Hepatocyte (in vitro differentiated cells): ENCODE data around the gene HMGB4. TPM values are rescaled to one million over a fixed set of nuclear protein-coding genes. Genes with fewer than 3 reads are reported as not detected.

ENCODE experiments used
- DNase-seq: peaks from one replicate; pipeline ENCODE4 v3.0.0-alpha.2; 2016; ENCODE audit warnings: low spot score
- H2AFZ ChIP-seq: fragments of 200-600 bp; sonication (generic); 2 replicates; pipeline ENCODE4 v1.6.0; 2016; ENCODE audit warnings: antibody characterized with exemption, mild to moderate bottlenecking
- H3K27ac ChIP-seq: fragments of 200-600 bp; sonication (generic); 2 replicates; pipeline ENCODE4 v1.5.1; 2016; ENCODE audit warnings: mild to moderate bottlenecking
- H3K27me3 ChIP-seq: fragments of 200-600 bp; sonication (generic); 2 replicates; pipeline ENCODE4 v1.6.1; 2016
- H3K36me3 ChIP-seq: fragments of 200-600 bp; sonication (generic); replicated peaks from 2 replicates; pipeline ENCODE4 v1.5.1; 2016; ENCODE audit warnings: low read depth; ENCODE audit not compliant: insufficient read depth
- H3K4me1 ChIP-seq: fragments of 200-600 bp; sonication (generic); 2 replicates; pipeline ENCODE4 v1.5.1; 2016; ENCODE audit warnings: mild to moderate bottlenecking, moderate library complexity; ENCODE audit not compliant: insufficient read depth
- H3K4me2 ChIP-seq: fragments of 200-600 bp; sonication (generic); 2 replicates; pipeline ENCODE4 v1.6.0; 2016
- H3K4me3 ChIP-seq: fragments of 200-600 bp; sonication (generic); 2 replicates; pipeline ENCODE4 v1.5.1; 2016; ENCODE audit warnings: mild to moderate bottlenecking
- H3K79me2 ChIP-seq: fragments of 200-600 bp; sonication (generic); 2 replicates; pipeline ENCODE4 v1.6.0; 2017; ENCODE audit warnings: mild to moderate bottlenecking
- H3K9me2 ChIP-seq: fragments of 200-600 bp; sonication (generic); replicated peaks from 2 replicates; pipeline ENCODE4 v1.6.0; 2017; ENCODE audit warnings: mild to moderate bottlenecking; ENCODE audit not compliant: insufficient read depth
- H3K9me3 ChIP-seq: fragments of 200-600 bp; sonication (generic); 2 replicates; pipeline ENCODE4 v1.5.1; 2016; ENCODE audit warnings: low read depth, mild to moderate bottlenecking
- H4K20me1 ChIP-seq: fragments of 200-600 bp; sonication (generic); 2 replicates; pipeline ENCODE4 v1.6.0; 2016; ENCODE audit warnings: mild to moderate bottlenecking; ENCODE audit not compliant: insufficient read depth, poor library complexity, severe bottlenecking
- EZH2 ChIP-seq: fragments of 200-600 bp; sonication (generic); IDR thresholded peaks from 2 replicates; pipeline ENCODE4 v1.6.1; 2016; ENCODE audit warnings: antibody characterized with exemption, mild to moderate bottlenecking, borderline replicate concordance
- EZH2phosphoT487 ChIP-seq: fragments of 200-600 bp; sonication (generic); IDR thresholded peaks from one replicate; pipeline ENCODE4 v1.6.1; 2018; ENCODE audit warnings: antibody characterized with exemption, mild to moderate bottlenecking, low read depth, moderate library complexity; ENCODE audit not compliant: unreplicated experiment, severe bottlenecking
- WGBS: methylation state at CpG from one replicate; pipeline ENCODE4 v1.1.6; 2016; ENCODE audit warnings: low lambda C conversion rate; ENCODE audit errors: missing lambda C conversion rate; 5-methylcytosine and 5-hydroxymethylcytosine counted together
- polyA plus RNA-seq: library from polyadenylated mRNA; unstranded; fragments of >200 nt; fragmentation: Nextera tagmentation; extraction: Ambion mirVana; gene quantifications from 2 replicates; pipeline ENCODE4 v1.2.1, GENCODE V29; 2016
- total RNA-seq: library from RNA; depleted of rRNA; stranded (reverse); fragments of >200 nt; gene quantifications from 2 replicates; pipeline ENCODE4 v1.2.3, GENCODE V29; 2014
- TF ChIP-seq, protein P1 (sequence below): fragments of 200-600 bp; sonication (generic); IDR thresholded peaks from 2 replicates; pipeline ENCODE4 v1.5.1; 2016; ENCODE audit warnings: antibody characterized with exemption, mild to moderate bottlenecking; ENCODE audit not compliant: poor library complexity

Gene HMGB4
- total and polyA plus RNA-seq, 2 experiments from 2014 or later = not detected

DNA sequence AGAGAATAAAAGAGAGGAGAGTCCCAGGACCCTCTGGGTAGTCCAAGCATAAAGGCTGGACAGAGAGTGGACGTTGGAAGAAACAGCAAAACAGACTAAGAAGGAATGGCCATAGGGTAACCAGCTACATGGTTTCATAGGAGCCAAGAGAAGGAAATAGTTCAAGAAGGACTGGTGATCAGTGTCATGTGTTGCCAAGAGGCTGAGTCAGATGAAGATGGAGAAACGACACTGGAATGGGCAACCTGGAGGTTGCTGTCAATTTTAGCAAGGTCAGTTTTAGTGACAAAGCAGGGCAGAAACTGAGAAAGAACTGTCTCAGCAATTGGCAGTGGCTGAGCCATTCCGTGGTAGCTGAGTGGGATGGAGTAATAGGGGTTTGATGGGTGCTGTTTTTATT is 41.4 kb downstream of the HMGB4 start:
- DNase-seq = no peak
- H2AFZ ChIP-seq = no peak overlapping the region

DNA sequence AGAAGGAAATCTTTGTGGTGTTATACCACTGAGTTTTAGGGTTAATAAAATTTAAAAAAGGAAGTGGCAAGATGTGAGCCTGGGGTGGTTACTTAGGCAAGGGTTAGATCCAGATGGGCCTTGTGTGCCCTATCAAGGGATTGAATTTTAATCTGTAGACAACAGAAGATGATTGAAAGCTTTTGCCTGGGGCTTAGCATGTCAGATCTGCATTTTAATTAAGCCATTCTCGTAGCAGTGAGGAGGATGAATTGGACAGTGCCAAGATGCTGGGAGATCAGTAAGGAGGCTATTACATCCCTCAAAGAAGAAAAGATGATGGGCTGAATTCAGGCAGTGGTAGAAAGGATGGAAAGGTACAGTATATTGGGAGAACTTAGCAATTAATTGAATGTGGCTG is 42.3 kb downstream of the HMGB4 start:
- Histone ChIP-seq H3K4me2 (no peak overlapping the region), H3K27ac (no peak overlapping the region), H3K4me3 (no peak overlapping the region), H4K20me1 (no peaks in the 10 kb centered on the region), H3K9me2 (no peaks in the 10 kb centered on the region), H3K4me1 (peaks cover 7% of the 10 kb centered on the region), H3K9me3 (no peaks in the 10 kb centered on the region), H2AFZ (no peak overlapping the region), H3K27me3 (no peaks in the 10 kb centered on the region), H3K79me2 (no peaks in the 10 kb centered on the region), H3K36me3 (no peaks in the 10 kb centered on the region)
- TF ChIP-seq, protein P1, sequence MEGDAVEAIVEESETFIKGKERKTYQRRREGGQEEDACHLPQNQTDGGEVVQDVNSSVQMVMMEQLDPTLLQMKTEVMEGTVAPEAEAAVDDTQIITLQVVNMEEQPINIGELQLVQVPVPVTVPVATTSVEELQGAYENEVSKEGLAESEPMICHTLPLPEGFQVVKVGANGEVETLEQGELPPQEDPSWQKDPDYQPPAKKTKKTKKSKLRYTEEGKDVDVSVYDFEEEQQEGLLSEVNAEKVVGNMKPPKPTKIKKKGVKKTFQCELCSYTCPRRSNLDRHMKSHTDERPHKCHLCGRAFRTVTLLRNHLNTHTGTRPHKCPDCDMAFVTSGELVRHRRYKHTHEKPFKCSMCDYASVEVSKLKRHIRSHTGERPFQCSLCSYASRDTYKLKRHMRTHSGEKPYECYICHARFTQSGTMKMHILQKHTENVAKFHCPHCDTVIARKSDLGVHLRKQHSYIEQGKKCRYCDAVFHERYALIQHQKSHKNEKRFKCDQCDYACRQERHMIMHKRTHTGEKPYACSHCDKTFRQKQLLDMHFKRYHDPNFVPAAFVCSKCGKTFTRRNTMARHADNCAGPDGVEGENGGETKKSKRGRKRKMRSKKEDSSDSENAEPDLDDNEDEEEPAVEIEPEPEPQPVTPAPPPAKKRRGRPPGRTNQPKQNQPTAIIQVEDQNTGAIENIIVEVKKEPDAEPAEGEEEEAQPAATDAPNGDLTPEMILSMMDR = no peak
- no peak for TF ChIP-seq EZH2phosphoT487
- TF ChIP-seq EZH2 = no peak
- WGBS = 67% methylated on average over 1 of the region's 1 CpG
- DNase-seq = no peak

More for the DNA sequence above, 41.4 kb downstream of the HMGB4 start:
- Histone ChIP-seq H3K27ac (no peak overlapping the region), H3K4me1 (peaks cover 7% of the 10 kb centered on the region), H3K9me3 (no peaks in the 10 kb centered on the region), H3K4me2 (no peak overlapping the region), H3K36me3 (no peaks in the 10 kb centered on the region), H3K9me2 (no peaks in the 10 kb centered on the region), H3K4me3 (no peak overlapping the region), H4K20me1 (no peaks in the 10 kb centered on the region), H3K27me3 (no peaks in the 10 kb centered on the region), H3K79me2 (no peaks in the 10 kb centered on the region)
- no peak for TF ChIP-seq EZH2phosphoT487
- TF ChIP-seq, protein P1 = no peak
- TF ChIP-seq EZH2 = no peak
- WGBS = 82% methylated on average over 3 of the region's 3 CpGs

DNA sequence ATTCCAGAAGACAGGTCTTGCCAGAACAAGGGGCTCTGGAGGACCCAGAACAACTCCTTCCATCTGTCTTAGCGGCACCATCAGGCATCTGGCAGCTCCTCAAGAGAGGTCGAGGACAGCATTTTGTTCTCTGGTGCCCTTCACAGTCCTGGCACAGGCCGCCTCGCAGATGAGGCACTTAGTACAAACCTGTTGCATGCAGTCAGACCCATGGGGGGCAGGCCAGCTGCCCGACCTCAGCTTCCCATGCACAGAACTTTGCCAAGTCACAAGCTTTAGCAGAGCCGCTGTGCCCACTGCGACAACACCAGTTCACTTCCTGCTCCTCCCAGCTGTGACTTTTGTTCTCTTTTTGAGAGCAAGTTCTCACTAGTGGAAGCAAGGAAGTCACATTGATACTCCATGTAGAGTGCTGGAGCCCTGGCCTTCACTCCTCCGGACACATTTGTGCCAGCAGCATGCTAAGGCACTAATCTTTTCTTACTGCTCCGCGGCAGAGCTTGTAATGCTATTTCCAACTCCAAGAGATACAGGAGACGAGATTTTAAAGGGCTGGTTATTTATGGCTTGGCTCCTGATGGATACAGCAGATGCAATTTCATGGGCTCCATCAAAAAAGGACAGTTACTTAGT is 44.6 kb downstream of the HMGB4 start:
- H3K4me3 ChIP-seq = no peak overlapping the region
- no peak for DNase-seq
- no peaks in the 10 kb centered on the region for H3K9me3 ChIP-seq
- no peaks in the 10 kb centered on the region for H3K4me1 ChIP-seq
- no peak overlapping the region for H2AFZ ChIP-seq
- H3K4me2 ChIP-seq = no peak overlapping the region
- H3K36me3 ChIP-seq = no peaks in the 10 kb centered on the region
- no peaks in the 10 kb centered on the region for H3K79me2 ChIP-seq
- no peak for TF ChIP-seq EZH2phosphoT487
- TF ChIP-seq EZH2 = no peak
- TF ChIP-seq, protein P1 = no peak
- H3K27me3 ChIP-seq = no peaks in the 10 kb centered on the region
- WGBS = 87% methylated on average over 11 of the region's 11 CpGs
- no peaks in the 10 kb centered on the region for H3K9me2 ChIP-seq
- H3K27ac ChIP-seq = no peak overlapping the region
- H4K20me1 ChIP-seq = no peaks in the 10 kb centered on the region
